HUES64 (cell line): ENCODE measurements around the gene PTPRN2.

Experiments used
- H3K27ac ChIP-seq: 2 replicates; pipeline ENCODE4 v1.7.0; 2013; ENCODE audit warnings: low read depth, low read length, inconsistent platforms
- H3K27me3 ChIP-seq: 2 replicates; pipeline ENCODE4 v1.6.1; 2013; ENCODE audit warnings: mild to moderate bottlenecking, low read length; ENCODE audit not compliant: insufficient read depth
- H3K36me3 ChIP-seq: 2 replicates; pipeline ENCODE4 v1.6.1; 2013; ENCODE audit warnings: mild to moderate bottlenecking, low read length; ENCODE audit not compliant: insufficient read depth
- H3K4me1 ChIP-seq: 2 replicates; pipeline ENCODE4 v1.6.1; 2013; ENCODE audit warnings: mild to moderate bottlenecking, low read length, moderate library complexity; ENCODE audit not compliant: insufficient read depth
- H3K4me3 ChIP-seq: 2 replicates; pipeline ENCODE4 v1.5.1; 2013; ENCODE audit warnings: mild to moderate bottlenecking, low read length, moderate library complexity
- H3K9ac ChIP-seq: 2 replicates; pipeline ENCODE4 v1.6.1; 2013; ENCODE audit warnings: mild to moderate bottlenecking, low read depth, low read length
- H3K9me3 ChIP-seq: 2 replicates; pipeline ENCODE4 v1.6.1; 2013; ENCODE audit warnings: low read depth, low read length; ENCODE audit not compliant: insufficient read depth
- WGBS: fragments of 150-250, 120-280 bp; methylation state at CpG from one replicate; pipeline ENCODE4 v1.1.7; 2013; ENCODE audit warnings: missing lambda C conversion rate; 5-methylcytosine and 5-hydroxymethylcytosine counted together

Gene PTPRN2

GRCh38 chr7:157662981-157663716, 924.5 kb downstream of the PTPRN2 start:
- Histone ChIP-seq H3K27me3 (no peaks in the 10 kb centered on the region), H3K4me3 (no peak overlapping the region), H3K9me3 (peaks cover 82% of the 10 kb centered on the region), H3K36me3 (no peaks in the 10 kb centered on the region), H3K9ac (no peak overlapping the region), H3K27ac (no peak overlapping the region), H3K4me1 (no peaks in the 10 kb centered on the region)
- 84% methylated on average over 34 of the region's 34 CpGs for WGBS

GRCh38 chr7:157662110-157662791, 925.4 kb downstream of the PTPRN2 start:
- Histone ChIP-seq H3K9me3 (peaks cover 78% of the 10 kb centered on the region), H3K4me3 (no peak overlapping the region), H3K36me3 (no peaks in the 10 kb centered on the region), H3K9ac (no peak overlapping the region), H3K27ac (no peak overlapping the region), H3K4me1 (no peaks in the 10 kb centered on the region), H3K27me3 (no peaks in the 10 kb centered on the region)
- WGBS = 84% methylated on average over 26 of the region's 26 CpGs

GRCh38 chr7:157661611-157661975, 926.0 kb downstream of the PTPRN2 start:
- Histone ChIP-seq H3K9ac (no peak overlapping the region), H3K36me3 (no peaks in the 10 kb centered on the region), H3K27ac (no peak overlapping the region), H3K4me3 (no peak overlapping the region), H3K9me3 (peaks cover 80% of the 10 kb centered on the region), H3K27me3 (no peaks in the 10 kb centered on the region), H3K4me1 (no peaks in the 10 kb centered on the region)
- WGBS = 80% methylated on average over 11 of the region's 11 CpGs

DNA sequence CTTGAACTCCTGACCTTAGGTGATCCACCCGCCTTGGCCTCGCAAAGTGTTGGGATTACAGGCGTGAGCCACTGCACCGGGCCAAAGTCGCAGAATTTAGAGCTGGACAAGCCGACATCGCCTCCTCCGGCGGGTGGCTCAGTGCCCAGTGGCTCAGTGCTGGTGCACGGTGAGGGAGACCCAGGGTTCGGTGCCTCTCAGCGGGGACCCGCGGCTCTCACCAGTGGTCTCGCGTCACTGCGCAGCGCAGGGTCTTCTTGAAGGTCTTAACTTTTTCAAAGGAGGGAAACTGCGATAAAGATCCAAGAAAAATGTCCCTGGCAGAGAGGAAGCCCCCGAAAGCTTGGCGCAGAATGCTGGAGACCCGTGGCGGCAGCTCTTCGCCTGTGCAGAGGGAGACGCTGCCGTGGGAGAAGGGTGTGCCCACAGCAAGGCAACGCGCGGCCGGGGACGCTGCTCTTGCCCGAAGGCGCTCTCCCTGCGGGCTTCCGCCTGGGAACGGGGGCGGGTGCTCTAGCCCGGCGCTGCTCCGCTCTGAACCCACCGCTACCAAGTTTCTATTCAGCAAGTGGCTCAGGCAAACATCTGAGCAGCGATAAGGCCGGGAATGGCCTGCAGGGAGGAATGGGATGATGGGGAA, 926.5 kb downstream of the PTPRN2 start:
- Histone ChIP-seq H3K9ac (no peak overlapping the region), H3K27me3 (no peaks in the 10 kb centered on the region), H3K36me3 (no peaks in the 10 kb centered on the region), H3K9me3 (peaks cover 80% of the 10 kb centered on the region), H3K4me3 (no peak overlapping the region), H3K27ac (no peak overlapping the region), H3K4me1 (no peaks in the 10 kb centered on the region)
- 85% methylated on average over 43 of the region's 43 CpGs for WGBS

DNA sequence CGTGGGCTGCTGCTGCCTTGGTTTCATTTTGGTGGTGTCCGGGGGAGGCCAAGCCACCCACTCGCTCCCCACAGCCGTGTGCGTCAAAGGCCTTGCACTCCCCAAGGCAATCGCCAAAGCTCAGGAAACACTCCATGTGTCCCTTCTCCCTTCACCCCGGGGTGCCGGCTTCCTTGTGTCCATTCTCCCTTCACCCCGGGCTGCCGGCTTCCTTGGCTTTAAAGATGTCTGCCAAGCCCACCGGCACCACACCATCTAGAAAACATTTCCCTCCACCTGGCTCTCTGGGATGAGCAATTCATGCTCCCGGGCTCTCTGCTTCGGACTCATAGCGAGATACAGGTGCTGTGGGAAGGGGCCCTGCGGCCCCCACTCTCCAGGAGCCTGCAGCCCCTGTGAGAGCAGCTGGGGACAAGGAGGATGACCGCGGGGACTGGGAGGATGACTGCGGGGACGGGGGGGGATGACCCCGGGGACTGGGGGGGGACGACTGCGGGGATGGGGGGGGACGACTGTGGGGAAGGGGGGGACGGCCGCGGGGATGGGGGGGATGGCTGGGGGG, 928.7 kb downstream of the PTPRN2 start:
- H3K4me3 ChIP-seq = no peak overlapping the region
- peaks cover 84% of the 10 kb centered on the region for H3K9me3 ChIP-seq

DNA sequence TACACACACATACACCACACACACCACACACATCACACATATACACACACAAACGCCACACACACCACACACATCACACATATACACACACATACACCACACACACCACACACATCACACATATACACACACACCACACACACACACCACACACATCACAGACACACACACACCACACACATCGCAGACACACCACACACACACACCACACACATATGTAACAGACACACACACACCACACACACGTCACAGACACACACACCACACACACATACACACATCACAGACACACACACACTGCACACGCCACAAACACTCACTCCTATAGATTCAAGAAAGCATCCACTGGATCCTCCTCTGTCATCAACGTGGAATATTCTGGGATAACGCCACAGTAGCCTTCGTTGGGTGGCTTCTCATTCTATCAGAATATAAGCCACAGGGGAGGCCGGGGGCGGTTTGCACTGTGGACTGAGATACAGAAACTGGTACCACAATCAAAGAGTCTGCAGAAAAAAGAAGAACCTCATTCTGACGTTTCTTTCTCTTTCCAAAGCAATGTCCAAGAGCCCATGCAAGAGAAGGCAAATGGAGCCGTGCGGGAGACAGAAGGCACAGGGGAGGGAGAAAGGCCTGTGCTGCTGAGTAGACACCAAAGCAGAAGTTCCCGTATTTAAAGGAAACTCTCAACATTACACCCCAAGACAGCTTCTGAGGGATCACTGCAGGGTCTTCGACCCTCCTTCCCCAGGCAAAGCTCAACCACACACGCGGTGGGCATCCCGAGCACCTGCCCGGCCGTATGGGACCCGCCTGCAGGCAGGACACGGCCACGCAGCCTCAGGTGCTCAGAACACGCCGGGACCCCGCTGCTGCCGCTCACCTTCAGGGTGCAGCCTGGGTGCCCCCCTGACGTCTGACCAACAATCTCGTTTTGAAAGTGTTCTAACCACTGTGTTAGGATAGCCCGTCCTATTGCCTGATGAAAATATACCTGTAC, 929.6 kb downstream of the PTPRN2 start:
- Histone ChIP-seq H3K36me3 (no peaks in the 10 kb centered on the region), H3K9me3 (peaks cover 81% of the 10 kb centered on the region), H3K27me3 (no peaks in the 10 kb centered on the region), H3K27ac (no peak overlapping the region), H3K9ac (no peak overlapping the region), H3K4me3 (no peak overlapping the region), H3K4me1 (no peaks in the 10 kb centered on the region)
- 91% methylated on average over 28 of the region's 29 CpGs for WGBS

More for the DNA sequence above, 928.7 kb downstream of the PTPRN2 start:
- Histone ChIP-seq H3K9ac (no peak overlapping the region), H3K36me3 (no peaks in the 10 kb centered on the region), H3K27me3 (no peaks in the 10 kb centered on the region), H3K27ac (no peak overlapping the region), H3K4me1 (no peaks in the 10 kb centered on the region)
- WGBS = 95% methylated on average over 17 of the region's 26 CpGs

GRCh38 chr7:157656195-157656769, 931.3 kb downstream of the PTPRN2 start:
- Histone ChIP-seq H3K9me3 (peaks cover 81% of the 10 kb centered on the region), H3K4me3 (no peak overlapping the region), H3K27me3 (no peaks in the 10 kb centered on the region), H3K4me1 (no peaks in the 10 kb centered on the region), H3K27ac (no peak overlapping the region), H3K36me3 (no peaks in the 10 kb centered on the region), H3K9ac (no peak overlapping the region)
- 91% methylated on average over 34 of the region's 34 CpGs for WGBS

GRCh38 chr7:157654350-157654749, 933.3 kb downstream of the PTPRN2 start:
- 90% methylated on average over 14 of the region's 14 CpGs for WGBS
- H3K4me1 ChIP-seq = no peaks in the 10 kb centered on the region
- H3K27me3 ChIP-seq = no peaks in the 10 kb centered on the region
- H3K9me3 ChIP-seq = peaks cover 82% of the 10 kb centered on the region
- H3K9ac ChIP-seq = no peak overlapping the region
- no peaks in the 10 kb centered on the region for H3K36me3 ChIP-seq
- no peak overlapping the region for H3K27ac ChIP-seq
- no peak overlapping the region for H3K4me3 ChIP-seq

DNA sequence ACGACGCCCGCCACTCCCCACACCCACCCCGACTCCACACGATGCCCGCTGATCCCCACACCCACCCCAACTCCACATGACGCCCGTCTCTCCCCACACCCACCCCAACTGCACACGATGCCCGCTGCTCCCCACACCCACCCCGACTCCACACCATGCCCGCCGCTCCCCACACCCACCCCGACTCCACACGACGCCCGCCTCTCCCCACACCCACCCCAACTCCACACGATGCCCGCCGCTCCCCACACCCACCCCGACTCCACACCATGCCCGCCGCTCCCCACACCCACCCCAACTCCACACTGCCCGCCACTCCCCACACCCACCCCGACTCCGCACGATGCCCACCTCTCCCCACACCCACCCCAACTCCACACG, 933.8 kb downstream of the PTPRN2 start:
- Histone ChIP-seq H3K4me1 (no peaks in the 10 kb centered on the region), H3K9me3 (peaks cover 81% of the 10 kb centered on the region), H3K27ac (no peak overlapping the region), H3K27me3 (no peaks in the 10 kb centered on the region), H3K4me3 (no peak overlapping the region), H3K9ac (no peak overlapping the region), H3K36me3 (no peaks in the 10 kb centered on the region)
- WGBS = 92% methylated on average over 17 of the region's 28 CpGs
